Subcutaneous adipose tissue (tissue), 4 donors: ENCODE data around the gene GPHN. TPM values are rescaled to one million over a fixed set of nuclear protein-coding genes. Genes with fewer than 3 reads are reported as not detected.

Experiments
- total RNA-seq, 4 donors: library from RNA; depleted of rRNA; stranded (reverse); fragments of >200 nt; gene quantifications; one replicate each; pipeline ENCODE4 v1.1.0, GENCODE V29; 2016
- TF ChIP-seq, protein P1 (sequence below): fragments of 450-650 bp; IDR thresholded peaks from one replicate; pipeline ENCODE4 v1.5.1; 2016; ENCODE audit warnings: low read depth, mild to moderate bottlenecking, control low read depth, antibody characterized with exemption, moderate library complexity

GPHN gene
- total RNA-seq, 4 donors from 2014 or later, result 18.0 to 38.2 (median 20.5) TPM

DNA sequence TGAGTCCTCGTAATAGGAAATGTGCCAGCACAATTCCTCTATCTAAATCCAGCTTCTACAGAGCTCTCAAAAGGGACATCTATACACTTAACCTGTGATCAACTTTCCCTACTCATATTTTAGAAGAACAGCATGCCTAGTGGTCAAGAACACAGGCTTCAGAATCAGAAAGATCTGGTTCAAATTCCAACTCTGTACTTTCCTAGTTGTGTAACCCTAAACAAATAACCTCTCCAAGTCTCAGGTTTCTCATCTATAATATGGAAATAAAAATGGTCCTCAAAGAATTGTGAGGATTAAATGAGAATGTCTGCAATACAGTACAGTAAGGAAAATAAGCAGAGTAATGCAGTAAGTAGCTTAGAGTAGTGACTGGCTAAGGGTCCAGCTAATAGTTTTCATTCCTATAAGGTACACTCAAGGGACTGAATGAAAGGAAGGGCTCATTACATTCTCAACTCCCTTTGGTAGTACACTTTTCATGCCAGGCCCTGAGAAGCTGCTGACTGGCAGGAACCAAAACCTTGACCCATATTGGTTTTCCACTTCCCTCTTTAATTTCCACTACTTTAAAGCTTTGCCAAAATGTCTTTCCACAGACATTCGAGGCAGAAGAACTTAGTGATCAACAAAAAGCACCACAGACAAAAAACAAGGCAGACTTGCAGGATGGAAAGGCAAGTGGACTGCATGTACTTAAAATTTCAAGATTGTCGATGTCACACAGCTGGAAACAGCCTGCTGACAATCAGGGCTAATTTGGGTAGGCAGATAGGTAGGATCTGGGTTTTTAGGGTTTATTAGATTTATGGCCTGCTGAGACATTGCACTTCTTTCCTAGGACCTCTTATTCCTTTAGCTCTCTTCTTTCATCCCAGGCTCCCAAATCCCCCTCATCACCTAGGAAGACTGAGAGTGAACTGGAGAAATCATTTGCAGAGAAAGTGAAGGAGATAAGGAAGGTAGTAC, 17.5 kb upstream of the GPHN start:
- TF ChIP-seq, protein P1, sequence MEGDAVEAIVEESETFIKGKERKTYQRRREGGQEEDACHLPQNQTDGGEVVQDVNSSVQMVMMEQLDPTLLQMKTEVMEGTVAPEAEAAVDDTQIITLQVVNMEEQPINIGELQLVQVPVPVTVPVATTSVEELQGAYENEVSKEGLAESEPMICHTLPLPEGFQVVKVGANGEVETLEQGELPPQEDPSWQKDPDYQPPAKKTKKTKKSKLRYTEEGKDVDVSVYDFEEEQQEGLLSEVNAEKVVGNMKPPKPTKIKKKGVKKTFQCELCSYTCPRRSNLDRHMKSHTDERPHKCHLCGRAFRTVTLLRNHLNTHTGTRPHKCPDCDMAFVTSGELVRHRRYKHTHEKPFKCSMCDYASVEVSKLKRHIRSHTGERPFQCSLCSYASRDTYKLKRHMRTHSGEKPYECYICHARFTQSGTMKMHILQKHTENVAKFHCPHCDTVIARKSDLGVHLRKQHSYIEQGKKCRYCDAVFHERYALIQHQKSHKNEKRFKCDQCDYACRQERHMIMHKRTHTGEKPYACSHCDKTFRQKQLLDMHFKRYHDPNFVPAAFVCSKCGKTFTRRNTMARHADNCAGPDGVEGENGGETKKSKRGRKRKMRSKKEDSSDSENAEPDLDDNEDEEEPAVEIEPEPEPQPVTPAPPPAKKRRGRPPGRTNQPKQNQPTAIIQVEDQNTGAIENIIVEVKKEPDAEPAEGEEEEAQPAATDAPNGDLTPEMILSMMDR, result no peak

DNA sequence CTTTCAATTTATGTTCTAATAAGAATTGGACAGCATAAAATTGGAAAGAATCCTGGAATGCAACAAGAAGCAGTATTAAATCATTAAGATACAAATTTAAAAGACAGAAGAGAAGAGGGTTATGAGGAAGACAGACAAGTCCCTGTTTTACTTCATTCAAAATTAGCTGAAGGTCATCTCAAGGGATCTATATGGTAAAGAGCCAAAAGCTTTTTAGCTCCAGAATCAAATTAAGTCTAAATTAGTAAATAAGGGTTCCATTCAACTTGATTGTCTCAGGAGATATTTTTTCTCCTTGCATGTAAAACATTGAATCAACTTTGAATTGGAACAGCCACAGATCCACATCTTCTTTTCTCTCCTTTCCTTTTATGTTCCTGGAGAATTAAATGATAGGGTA, 14.2 kb upstream of the GPHN start:
- TF ChIP-seq, protein P1, result no peak

DNA sequence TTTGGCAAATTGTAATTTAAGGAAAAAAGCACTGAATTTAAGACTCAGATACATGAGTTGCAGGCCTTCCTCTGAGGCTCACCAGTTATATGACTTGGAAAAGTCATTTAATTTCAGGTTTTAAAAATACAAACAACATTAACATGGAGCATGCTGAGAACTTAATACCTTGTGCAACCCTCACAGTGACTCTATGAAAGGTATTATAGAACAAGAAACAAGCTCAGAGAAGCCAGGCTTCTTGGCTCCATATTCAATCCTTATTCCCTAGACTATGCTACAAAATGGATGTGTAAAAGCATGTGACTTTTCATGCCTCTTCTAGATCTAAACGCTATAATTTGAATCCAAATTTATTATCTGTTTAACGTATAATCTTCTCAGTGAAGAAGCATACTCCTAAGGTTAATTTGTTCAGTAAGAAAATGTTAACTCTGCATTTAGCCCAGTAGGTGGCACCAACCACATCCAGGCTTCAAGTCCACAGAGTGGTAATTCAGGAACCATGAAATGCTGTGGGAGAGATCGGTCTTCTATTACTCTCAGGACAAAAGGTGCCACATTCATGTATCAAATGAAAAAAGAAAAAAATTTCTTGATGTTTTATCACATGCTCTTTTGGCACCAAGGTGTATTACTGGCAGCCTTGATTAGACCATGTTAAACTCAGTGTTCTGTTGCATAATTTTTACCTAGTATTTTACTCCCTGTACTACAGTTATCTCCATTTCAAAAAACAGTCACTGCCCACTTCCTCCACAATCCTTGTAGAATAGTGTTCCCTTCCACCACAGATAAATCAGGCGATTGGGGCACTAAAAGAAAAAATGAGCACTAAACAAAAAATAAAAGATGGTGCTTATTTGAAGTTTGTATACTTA, 12.5 kb upstream of the GPHN start:
- TF ChIP-seq, protein P1, result no peak

DNA sequence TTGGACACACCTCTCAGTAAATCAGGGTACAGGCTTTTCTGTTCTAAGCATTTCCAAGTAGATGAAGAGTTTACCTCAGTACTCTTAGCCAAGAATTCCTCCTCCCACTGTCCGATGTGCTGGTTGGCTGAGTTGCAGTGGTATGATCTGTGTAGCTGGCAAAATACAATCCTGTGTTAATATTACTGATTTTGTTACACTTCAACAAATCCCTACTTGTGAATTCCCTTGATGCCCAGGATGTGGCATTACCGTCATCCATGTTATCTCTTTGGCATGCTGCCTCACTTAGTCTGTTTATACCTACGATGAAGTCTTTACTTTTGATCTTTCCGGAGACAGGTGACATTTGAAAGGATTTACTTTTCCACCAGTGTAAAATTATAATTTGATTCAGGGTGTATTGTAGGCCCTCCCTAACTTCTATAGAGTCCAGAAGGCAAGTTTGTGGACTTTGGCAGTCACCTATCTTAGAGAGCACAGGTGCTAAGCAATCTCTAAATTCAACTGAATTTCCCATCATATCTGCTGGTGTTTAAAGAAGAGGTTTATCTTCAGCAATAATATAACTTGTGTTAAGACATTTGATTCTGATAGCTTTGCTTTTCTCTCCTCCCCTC, 11.6 kb upstream of the GPHN start:
- TF ChIP-seq, protein P1, result no peak

DNA sequence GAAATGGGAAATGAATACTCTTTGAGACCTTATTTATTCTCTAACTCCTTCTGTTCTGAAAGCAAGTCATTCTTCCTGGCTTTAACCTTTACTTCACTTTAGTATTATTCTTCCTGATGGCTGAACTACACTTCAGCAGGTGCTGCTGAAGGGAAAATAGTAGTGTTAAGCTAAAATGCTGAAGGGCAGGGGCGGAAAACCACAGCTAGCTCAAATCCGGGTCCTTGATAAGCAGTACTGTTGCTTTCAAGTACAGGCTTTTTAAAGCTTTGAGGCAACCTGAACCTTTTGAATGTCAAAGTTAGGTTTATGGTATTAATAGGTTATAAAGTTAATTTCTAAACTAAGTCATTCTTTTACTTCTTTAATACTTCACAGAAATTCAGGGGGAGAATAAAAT, 11.0 kb upstream of the GPHN start:
- TF ChIP-seq, protein P1, result no peak

DNA sequence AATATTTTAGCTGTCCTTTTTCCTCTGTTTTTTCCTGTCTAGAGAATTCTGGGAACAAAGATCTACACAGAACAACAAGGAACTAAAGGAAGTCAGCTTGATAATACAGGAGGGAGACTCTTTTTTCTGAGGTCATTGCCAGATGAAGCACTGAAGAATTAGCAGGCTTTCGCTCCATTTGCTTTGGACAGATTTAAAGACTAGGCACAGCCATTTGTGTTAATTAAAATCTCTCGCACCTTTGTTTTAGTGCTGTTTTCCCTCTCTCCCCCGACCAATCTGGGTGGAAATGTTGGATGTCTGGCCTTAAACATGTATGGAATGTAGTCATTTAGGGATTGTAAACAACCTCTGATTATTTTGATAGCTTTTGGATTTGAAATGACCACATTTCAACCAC, 9.6 kb upstream of the GPHN start:
- TF ChIP-seq, protein P1, result no peak

DNA sequence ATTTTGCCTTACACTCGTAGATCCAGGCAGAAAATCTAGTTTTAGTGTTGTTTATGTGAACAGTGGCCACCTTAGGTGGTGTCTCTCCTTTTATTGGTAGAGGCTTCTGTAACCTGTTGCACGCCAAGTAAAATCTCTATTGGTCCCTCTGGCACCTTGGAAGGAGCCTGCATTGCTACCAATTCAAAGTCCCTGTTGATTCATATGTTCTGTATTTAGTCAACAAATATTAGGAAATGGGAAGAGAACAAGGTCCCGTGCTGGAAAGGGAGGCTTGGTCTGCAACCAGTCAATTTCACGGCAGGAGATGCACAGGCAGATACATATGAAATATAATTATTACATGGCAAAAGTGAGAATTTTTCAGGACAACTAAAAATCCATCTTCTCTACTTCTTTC, 6.4 kb upstream of the GPHN start:
- TF ChIP-seq, protein P1, result no peak
